GM21360 (cell line): ENCODE measurements around the gene ARHGAP23.
"Not testable (repeated sequence)": the region's sequence is repeated elsewhere in the genome, so short reads cannot be mapped to it uniquely, and the experiment has no call there.

Source experiments
- ATAC-seq: cut with Tn5 transposase; IDR thresholded peaks from one replicate; pipeline ENCODE4 v1.9.1; 2021; ENCODE audit warnings: mild to moderate bottlenecking, moderate library complexity; ENCODE audit not compliant: unreplicated experiment

ARHGAP23 gene

DNA sequence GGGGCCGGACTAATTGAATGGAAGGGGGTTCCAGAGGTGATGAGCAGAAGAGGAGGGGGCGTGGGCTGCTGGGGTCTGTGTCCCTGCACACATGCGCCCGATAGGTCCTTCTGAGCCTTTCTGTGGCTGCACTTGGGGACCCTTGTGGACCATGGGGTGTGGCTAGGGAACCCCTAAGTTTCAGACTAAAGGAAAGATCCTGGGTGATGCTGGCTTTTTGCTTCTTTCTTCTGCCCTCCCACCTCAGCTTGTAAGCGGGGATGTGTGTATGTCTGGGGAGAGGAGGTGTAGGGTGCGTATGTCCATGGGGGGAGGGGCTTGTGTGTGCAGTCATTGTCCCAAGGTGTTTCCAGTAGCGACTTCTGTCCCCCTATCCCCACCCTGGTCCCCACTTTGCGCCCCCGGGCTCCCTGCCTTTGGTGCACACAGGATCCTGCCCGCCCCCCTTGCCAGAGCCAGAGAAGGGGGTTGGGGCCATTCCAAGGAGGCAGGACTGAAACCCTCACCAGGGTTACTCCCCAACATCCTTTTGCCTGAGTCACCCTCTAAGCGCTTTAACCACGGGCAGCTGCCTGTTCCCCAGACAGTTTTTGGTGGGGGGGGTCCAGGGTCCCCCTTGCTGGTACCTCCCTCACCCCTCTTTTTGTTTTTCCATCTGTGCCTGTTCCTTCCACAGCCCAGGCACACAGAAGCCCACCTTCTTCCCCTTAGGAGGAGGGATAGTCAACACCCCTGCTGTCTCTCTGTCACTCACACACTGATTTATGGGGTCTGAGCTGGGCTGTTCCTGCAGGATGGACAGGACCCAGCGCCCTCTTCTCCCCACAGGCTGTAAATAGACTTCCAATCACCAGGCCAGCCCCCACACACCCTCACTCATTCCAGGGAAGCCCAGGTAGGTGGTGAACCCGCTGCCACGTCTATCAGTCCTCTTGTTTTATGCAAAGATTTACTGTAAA is 83.2 kb downstream of the ARHGAP23 start:
- ATAC-seq: no peak

DNA sequence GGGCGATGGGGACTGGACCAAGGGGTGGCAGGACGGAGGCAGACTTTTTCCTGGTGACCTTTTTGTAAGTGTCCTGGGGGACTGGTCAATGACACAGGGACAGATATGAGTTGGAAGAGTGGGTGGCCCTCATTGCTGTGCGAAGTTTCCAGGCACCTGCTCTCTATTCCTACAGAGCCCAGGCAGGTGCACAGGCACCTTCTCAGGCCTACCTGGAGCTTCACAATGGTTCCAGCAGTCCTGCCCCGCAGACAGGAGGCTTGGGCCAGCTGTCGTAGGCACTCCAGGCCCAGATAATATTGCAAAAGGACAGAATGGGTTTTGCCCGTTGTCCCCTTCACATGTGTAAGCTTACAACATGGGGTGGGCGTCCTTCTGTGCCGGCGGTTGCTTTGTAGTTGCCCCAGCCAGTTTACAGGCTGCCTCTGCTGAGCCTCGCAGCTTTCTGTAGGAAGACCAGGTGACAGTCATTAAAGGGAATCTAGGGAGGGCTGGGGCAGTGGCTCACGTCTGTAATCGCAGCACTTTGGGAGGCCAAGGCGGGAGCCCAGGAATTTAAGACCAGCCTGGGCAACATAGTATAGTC is 84.3 kb downstream of the ARHGAP23 start:
- no peak for ATAC-seq

DNA sequence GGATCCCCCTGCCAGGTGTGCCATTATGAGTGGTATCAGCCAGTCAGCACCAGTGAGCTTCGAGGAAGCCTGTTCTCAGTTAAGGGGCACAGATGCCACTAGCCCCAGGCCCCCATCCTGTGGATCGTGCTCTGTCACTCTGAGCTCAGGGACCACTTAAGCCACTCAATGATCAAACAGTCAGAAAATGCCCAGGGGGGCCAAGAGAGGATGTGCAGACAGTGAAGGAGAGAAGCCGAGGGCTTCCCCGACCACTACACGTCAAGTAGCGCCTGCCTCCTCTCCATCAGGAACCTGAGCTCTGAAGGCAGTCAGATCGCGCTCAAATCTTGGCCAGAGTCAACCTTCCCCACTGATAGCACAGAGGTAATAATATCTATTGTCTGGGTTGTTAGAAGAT is 98.3 kb downstream of the ARHGAP23 start:
- ATAC-seq: not testable (repeated sequence)

DNA sequence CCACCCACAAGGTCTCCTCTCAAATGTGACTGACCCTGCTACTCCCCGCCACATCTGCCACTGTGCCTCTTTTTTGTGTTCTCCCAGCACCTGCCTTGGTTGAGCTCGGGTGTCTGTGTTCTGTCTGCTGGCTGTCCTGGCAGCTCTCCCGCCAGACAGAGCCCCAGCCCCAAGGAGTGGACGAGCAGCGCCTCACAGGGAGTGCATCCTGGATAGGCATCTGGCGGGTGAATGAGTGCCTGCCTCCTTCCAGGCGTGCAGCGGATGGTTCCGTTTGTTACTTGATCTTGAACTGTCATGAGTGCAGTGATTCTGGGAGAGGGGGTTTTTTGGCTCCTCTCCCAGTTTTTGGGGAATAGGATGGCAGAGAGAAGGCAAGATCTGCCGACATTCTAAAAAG is 99.9 kb downstream of the ARHGAP23 start:
- not testable (repeated sequence) for ATAC-seq

DNA sequence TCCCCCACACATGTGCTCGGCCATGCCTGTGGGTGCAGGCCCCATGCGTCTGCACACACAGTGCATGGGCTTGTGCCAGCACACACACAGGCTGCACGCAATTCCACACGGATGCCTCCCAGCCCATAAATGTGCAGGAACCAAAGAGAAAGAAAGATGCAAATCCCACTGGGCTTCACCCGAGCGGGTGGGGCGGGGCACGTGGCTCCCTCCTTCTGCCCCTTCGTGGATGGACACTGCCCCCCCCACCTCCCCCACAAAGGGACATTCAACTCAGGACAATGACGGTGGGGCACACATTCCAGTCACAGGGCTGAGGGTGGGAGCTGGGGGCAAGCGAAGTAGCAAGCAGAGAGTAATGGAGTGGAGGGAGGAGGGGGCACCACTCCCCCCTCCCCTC is 102.6 kb downstream of the ARHGAP23 start:
- ATAC-seq: not testable (repeated sequence)

DNA sequence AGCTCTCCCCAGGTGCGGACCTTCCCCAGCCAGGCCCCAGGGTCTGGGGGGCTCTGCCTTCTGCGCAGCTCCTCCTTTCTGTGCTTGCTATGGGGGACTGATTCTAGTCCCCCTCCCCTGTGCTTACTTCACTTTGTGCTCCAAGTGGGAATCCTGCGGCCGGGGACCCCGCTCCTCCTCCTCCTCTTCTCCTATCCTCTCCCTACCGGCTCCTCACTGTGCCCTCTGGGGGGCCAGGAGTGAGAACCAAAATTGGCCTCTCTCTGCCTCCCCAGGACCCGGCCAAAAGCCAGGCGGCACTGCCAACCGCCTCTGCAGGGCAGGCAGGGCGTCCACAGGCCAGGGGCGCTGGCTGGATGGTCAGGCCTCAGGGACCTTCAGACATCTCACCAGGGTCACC is 103.5 kb downstream of the ARHGAP23 start:
- not testable (repeated sequence) for ATAC-seq

DNA sequence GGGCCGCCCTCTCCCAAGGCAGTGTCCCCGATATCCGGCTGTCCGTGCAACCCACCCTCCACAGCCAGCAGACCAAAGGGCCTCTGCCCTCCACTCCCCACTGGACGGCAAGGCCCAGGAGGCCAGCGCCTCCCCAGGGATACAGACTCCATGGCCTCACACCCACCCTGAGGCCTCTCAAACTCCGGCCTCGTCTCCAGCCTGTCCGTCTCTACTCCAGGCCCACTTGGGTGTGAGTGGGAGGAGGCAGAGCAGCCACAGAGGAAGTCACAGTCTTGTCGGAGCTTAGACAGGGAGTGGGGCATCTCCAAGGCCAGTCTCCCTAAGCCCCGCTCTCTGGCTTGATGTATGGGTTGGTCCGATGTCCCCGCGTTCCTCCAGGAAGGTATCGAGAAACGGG is 104.2 kb downstream of the ARHGAP23 start:
- ATAC-seq: no peak

DNA sequence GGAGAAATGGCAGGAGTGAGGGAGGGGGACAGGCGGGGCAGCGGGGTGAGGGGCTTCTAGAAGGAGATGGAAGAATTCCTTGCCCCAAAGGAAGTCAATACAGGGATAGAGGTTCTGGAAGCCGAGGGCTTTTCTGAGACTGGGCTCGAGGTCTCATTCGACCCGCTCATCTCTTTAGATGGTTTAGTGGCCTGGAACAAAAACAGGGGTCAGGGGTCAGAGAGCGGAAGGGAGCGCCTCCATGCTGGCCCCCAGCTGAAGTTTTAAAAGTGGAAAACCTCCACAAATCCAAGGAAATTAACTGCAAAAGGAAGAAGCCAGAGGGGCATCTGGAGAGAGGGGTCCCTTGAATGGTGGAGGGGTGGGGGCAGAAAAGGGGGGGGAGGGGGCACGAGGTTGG is 105.0 kb downstream of the ARHGAP23 start:
- no peak for ATAC-seq

DNA sequence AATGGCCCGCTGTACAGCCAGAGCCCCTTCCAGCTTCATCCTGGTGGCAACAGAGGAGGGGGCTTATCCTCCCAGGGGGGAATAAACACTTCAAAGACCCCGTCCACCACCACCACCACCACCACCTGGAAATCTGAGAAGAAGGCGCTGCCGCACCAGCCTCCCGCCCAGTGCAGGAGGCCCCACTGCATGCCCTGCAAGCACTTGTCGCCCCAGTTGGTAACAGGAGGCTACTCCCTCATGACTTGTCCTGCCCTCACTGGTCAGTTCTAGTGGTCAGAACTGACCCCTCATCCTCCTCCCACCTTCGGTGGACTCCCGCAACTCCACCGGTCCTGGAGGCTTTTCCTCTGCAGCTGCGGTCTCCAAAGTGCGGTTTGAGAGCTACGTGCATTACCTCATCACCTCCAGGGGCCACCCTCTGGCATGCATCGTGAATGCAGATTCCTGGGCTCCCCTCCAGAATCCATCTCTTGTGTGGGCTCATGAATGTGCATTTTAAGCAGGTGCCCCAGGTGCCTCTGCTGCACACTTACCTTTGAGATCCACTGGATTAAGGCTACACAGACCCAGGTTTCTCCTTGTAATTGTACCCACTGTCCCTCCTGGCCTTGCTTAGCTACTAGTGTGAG is 105.7 kb downstream of the ARHGAP23 start:
- ATAC-seq: no peak

DNA sequence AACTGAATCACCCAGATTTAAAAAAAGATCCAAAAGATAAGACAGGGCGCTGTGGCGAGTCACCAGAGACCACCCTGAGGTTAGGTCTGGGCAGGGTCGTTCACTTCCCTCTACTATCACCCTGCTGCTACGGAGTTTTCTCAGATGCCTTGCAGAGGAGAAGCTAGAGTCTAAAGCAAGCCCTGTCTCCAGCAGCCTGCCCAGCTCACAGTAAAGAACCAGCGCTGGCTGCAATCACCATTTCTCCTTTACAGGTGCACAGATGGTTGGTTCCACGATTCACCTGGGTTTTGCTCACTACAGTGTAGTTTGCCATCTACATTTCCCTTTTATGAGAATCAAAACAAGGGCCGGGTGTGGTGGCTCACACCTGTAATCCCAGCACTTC is 106.2 kb downstream of the ARHGAP23 start:
- ATAC-seq: no peak

DNA sequence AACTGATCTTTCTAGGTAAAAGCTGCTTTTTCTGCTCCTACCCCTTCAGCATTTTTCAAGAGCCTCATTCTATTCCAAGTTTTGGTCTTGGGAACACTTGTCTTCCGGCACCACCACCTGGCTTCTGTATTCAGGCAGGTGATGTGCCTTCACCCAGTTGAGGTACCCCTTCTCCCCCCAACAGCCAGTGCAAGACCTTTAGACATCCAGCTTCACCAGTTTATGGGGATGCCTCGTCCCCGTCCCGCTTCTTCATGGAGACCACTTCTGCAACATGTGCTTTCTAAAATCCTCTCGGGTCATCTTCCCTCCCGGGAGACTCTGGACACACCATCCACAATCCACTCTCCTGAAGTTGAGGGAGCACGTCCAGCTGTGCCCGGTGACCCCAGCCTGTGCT is 107.6 kb downstream of the ARHGAP23 start:
- ATAC-seq: no peak

DNA sequence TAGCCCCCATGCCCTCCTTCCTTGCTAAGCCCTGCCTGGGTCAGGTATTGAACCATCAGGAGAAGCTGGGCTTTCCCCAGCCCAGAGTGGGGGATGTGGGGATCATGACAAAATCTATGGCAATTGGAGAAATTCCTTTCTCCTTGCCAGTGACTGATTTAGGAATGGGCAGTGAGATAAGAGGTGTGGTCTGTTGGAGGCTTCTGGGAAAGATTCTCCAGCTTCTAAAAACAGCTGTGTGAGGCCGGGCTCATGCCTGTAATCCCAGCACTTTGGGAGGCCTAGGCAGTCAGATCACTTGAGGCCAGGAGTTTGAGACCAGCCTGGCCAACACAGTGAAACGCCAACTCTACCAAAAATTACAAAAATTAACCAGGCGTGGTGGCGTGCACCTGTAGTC is 108.4 kb downstream of the ARHGAP23 start:
- ATAC-seq: no peak

DNA sequence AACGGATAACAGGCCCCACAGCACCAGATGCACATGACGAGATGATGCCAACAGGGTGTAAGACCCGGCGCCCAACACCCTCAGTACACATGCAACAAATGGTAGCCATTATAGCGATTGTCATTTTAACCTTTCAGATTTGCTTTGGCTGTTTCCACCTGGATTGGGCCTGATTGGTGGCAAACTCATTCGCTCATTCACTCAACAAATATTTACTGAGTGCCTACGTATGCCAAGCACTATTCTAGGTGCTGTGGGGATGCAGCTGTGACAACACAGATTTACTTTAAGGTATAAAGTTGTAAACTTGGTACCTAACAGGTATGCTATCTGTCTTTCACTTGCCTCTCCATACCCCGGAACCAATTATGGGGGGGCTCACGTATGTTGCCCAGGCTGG is 110.6 kb downstream of the ARHGAP23 start:
- no peak for ATAC-seq

DNA sequence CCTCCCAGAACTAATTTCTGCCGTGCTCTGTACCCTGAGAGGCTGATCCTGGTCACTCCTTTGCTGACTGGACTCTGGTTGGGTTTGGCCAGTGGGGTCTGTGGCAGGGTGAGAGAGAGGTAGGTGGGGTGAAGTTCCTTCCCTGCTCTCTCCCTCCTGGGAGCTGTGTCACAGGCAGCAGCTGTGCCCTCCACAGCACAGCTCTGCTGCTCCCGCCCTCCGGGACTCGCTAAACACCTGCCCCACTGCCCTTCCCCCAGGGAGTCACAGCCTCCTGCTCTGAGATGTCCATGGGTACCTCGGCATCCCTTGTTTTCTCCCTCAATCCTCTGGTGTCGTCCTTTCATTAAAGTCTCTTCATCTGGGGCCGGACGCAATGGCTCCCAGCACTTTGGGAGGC is 111.1 kb downstream of the ARHGAP23 start:
- no peak for ATAC-seq

DNA sequence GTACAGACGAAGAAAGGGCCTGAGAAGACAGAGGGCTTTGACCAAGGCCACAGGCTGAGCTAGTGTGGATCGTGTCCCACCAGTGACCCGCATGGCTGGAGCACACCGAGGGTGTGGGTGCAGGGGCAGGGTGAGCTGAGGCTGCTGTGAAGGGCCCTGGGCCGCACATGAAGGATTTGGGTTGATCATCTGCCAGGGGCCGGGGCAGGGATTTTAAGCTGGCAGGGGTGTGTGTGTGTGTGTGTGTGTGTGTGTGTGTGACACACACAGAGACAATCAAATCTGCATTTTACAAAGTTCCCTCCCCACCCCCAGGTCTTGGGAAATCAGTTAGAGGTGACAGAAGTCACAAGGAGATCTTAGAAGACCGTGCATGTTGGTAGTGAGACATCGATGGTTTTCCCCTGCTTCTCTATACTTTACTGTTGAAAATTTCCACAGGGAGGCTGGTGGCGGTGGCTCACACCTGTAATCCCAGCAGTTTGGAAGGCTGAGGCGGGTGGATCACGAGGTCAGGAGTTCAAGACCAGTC is 112.3 kb downstream of the ARHGAP23 start:
- ATAC-seq: no peak

DNA sequence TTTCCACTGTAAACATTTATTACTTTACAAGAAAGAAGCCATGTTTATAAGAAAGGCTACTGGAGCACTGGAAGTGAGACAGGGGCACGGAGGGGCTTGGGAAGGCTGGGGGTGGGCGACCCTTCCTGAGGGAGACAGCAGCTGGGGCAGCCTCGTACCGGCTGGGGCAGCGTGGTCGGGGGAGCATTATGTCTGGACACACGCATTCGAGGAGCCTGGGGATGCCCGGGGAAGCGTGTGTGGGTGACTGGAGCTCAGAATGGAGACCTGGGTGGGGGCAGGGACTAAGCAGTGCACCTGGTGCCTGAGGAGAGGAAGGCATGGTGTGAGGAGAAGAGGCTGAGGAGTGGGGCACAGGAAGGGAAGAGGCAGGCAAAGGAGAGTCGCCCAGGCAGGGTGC is 113.0 kb downstream of the ARHGAP23 start:
- no peak for ATAC-seq

DNA sequence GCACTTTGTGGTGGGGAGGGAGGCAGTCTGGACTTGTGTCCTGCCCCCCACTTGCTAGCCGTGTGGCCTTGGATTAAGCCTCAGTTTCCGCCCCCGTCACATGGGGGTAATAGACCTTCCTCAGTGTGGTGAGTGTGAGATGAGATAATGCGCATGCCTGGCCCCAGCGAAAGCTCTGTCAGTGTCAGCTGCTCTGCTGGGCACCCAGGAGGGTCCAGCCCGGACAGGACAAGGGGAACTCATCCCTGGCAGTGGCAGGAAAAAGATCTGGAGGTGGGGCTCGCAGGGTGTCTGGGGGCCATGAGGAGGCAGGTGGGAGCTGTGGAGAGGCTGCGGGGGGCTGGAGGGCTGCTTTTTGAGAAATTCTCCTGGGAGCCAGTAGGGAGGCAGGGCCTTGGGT is 114.0 kb downstream of the ARHGAP23 start:
- no peak for ATAC-seq

DNA sequence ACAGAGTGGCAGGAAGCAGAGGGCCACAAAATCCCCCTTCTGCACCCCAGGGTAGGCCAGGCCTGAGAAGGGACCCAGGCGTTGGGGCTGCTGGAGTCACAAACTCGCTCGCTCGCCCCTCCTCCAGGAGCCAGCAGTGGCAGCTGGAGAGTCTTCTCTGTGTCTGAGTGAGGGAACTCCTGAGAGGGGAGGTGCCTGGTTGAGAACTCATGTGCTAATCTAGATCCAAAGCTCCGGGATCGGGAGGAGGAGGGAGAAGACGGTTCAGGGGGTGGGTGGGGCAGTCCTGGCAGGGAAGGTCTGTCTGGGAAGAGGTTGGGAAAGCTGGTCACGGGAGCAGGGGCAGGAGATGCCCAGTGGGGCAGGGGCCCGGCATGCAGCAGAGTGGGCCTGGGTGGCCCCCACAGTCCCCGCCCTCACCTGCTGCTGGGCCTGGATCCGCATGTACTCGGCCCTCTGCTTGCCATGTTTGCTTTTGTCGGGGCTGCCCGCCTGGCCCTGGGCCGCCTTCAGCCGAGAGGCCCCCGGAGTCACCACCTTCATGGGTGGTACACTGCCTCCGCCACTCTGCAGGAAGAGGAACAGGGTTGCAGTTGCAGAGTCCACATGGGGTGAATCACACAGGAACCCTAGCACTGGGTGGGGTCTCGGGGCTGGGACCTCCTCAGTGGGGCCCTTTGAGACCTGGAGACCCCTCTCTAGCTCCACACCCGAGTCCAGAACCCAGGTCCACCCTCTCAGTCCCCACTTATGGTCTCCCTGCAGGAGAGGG is 115.3 kb downstream of the ARHGAP23 start:
- no peak for ATAC-seq

DNA sequence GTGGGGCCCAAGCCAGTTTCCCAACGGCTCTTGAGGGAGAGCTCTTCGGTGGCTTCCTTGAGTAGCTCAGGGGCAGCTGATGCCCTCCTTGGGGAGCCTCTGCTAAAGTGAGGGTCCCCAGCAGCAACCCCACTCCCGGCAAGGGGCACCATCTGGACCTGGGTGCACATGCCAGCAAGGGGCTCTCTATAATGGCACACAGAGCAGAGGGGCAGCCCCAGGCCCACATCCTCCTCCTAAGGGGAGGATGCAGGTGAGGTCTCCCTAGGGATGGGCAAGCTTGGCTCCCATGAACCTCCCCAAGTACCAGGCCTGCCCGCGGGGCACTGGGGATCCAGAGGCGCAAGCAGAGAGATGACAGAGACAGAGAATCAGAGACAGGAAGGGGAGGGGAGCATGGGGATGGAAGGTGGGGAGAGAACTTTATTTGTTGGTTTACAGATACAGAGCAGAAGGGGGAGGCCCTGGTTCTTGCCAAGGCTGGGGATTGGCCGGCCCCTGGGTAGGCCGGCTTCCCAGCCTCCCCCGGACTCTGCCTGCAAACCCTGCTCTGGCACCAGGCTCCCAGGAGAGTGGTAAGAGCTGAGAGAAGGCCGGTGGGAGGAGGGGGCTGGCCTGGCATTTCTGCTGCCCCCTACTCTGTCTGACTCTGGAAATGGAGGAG is 116.0 kb downstream of the ARHGAP23 start:
- no peak for ATAC-seq

DNA sequence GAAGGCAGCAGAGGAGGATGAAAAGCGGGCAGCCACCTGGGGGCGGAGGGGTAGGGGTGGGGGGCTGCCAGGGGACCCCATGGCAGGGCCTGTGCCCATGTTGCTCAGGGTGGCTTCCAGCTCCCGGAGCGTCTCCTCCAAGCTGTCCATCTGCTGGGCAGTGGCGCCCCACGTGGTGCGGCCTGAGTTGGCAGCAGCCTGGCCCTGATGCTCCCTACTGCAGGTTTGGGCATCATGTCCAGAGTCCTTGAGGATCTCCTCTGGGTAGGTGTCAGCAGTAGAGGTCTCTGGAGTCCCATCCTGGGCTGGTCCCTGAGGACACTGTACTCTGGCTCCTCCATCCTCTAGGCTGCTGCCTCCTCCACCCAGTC is 116.6 kb downstream of the ARHGAP23 start:
- no peak for ATAC-seq
